RWPE1 (cell line): ENCODE results near the gene H6PD.

Experiments
- CTCF ChIA-PET: fragments of 350-600 bp; sonication (Branson Sonifier 250); formaldehyde crosslinking; extraction: SDS; loops from one replicate; lab custom pipeline; 2021; lab: Yijun Ruan, JAX
- POLR2A ChIA-PET: fragments of 400-600 bp; formaldehyde crosslinking; extraction: SDS; loops from one replicate; lab custom pipeline; 2020; ENCODE audit warnings: antibody characterized with exemption; ENCODE audit not compliant: low non-redundant PET; lab: Yijun Ruan, JAX
- DNase-seq: peaks from one replicate; pipeline ENCODE4 v3.0.0; 2012; ENCODE audit warnings: low spot score
- H3K27ac ChIP-seq: fragments of 450-650 bp; 2 replicates; pipeline ENCODE4 v1.5.1; 2017
- CTCF ChIP-seq: fragments of 450-650 bp; conservative IDR thresholded peaks from 2 replicates; pipeline ENCODE4 v1.5.1; 2017; ENCODE audit warnings: low read depth, mild to moderate bottlenecking

H6PD gene

GRCh38 chr1:9275567-9276034 lies 41.0 kb downstream of the H6PD start:
- peak; percentile 89 for DNase-seq
- TF ChIP-seq CTCF, result no peak
- peak overlapping the region; percentile 61 for H3K27ac ChIP-seq
- ChIA-PET POLR2A (no interaction called here), CTCF (interaction anchor here (0.6 to 0.8 kb wide), 5 partner anchors 152 to 620 kb away, joined by 3 to 7 read pairs (median 3); no protein-coding TSS in a partner anchor)

- no peak for DNase-seq
- POLR2A ChIA-PET, result no interaction called here
- no peak overlapping the region for H3K27ac ChIP-seq
- no peak for TF ChIP-seq CTCF
- CTCF ChIA-PET, result interaction anchor here (2.0 kb wide), 1 partner anchor 11 kb away, joined by 6 read pairs; no protein-coding TSS in a partner anchor
Measured at GRCh38 chr1:9278116-9278515, 43.5 kb downstream of the H6PD start.

- TF ChIP-seq CTCF, result no peak
- POLR2A ChIA-PET, result no interaction called here
- no peak overlapping the region for H3K27ac ChIP-seq
- DNase-seq, result no peak
- CTCF ChIA-PET, result interaction anchor here (0.6 kb wide), 1 partner anchor 1091 kb away, joined by 3 read pairs; no protein-coding TSS in a partner anchor
Measured at GRCh38 chr1:9278585-9279153, 44.1 kb downstream of the H6PD start.

- ChIA-PET CTCF (no interaction called here), POLR2A (no interaction called here)
- TF ChIP-seq CTCF, result no peak
- H3K27ac ChIP-seq, result peak overlapping the region; percentile 69
- DNase-seq, result no peak
Measured at GRCh38 chr1:9279172-9279840, 44.7 kb downstream of the H6PD start.

- peak; percentile 96 for DNase-seq
Measured at GRCh38 chr1:9280015-9280860, 45.7 kb downstream of the H6PD start.

More at GRCh38 chr1:9280015-9280860, 45.7 kb downstream of the H6PD start:
- ChIA-PET CTCF (interaction anchor here (0.6 to 1.1 kb wide), 2 partner anchors 10 to 188 kb away, joined by 3 read pairs; no protein-coding TSS in a partner anchor), POLR2A (no interaction called here)
- peak overlapping the region; percentile 69 for H3K27ac ChIP-seq
- TF ChIP-seq CTCF, result no peak
